Measurements from ENCODE around the gene EPN2. TPM values are rescaled to one million over a fixed set of nuclear protein-coding genes. Genes with fewer than 3 reads are reported as not detected.
A peak's percentile ranks its signal among the peaks of the same experiment; 100 is the strongest.

EPN2 gene
- total RNA-seq, 4 donors from 2014 or later: 25.6 to 145 (median 84.1) TPM

DNA sequence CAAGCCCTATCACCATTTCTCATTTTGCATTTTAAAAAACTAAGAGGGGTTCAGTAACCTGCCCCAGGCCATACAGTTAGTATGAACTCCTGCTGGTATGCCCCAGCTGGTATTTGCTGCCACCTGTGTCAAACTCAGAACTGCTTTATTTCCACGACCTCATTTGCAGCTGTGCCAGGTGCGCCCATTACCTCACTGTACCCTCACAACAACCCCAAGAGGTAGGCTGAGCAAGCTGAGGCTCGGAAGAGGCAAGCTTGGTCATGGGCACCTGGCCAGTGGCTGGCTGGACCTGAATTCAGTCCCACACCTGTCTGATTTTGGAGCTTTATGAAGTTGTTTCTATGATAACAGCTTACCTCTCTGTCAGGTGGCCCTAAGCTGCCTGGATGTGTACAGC is 7.6 kb downstream of the EPN2 start:
- intact Hi-C loops (cut with DNase I; ENCODE audit: low total_unique reads): no loop called here
- H3K4me3 ChIP-seq: no peak overlapping the region
- no peak overlapping the region for H3K27ac ChIP-seq
- no peaks in the 10 kb centered on the region for H3K9me3 ChIP-seq
- no peaks in the 10 kb centered on the region for H3K27me3 ChIP-seq
- TF ChIP-seq POLR2A (IDR thresholded peaks at IDR 0.05): no peak
- TF ChIP-seq, protein P1, sequence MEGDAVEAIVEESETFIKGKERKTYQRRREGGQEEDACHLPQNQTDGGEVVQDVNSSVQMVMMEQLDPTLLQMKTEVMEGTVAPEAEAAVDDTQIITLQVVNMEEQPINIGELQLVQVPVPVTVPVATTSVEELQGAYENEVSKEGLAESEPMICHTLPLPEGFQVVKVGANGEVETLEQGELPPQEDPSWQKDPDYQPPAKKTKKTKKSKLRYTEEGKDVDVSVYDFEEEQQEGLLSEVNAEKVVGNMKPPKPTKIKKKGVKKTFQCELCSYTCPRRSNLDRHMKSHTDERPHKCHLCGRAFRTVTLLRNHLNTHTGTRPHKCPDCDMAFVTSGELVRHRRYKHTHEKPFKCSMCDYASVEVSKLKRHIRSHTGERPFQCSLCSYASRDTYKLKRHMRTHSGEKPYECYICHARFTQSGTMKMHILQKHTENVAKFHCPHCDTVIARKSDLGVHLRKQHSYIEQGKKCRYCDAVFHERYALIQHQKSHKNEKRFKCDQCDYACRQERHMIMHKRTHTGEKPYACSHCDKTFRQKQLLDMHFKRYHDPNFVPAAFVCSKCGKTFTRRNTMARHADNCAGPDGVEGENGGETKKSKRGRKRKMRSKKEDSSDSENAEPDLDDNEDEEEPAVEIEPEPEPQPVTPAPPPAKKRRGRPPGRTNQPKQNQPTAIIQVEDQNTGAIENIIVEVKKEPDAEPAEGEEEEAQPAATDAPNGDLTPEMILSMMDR (IDR thresholded peaks at IDR 0.05): no peak
- H3K36me3 ChIP-seq: no peaks in the 10 kb centered on the region
- no peak for DNase-seq
- peaks cover 13 to 35% of the 10 kb centered on the region in 2 donors for H3K4me1 ChIP-seq

DNA sequence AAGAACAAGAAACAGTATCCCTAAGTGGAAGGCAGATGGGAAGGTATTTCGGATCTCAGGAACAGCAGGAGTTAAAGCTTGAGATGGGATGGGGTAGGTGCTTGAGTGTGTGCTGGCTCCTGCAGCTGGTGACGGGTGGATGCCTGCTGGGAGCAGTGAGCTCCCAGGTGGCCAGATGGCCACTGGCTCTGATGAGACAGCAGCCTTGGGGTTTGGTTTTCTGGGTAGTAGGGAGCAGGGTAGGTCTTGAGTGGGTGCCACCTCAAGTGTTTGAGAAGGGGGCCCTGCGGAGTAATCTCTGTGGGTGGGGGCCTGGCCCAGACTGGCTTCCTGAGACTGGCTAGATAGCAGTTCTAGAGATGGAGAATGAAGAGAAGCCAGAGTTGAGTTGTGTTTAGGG is 10.3 kb downstream of the EPN2 start:
- DNase-seq: no peak
- Histone ChIP-seq H3K36me3 (no peaks in the 10 kb centered on the region), H3K27me3 (no peaks in the 10 kb centered on the region), H3K27ac (peak overlapping the region; percentile 72 to 96), H3K9me3 (no peaks in the 10 kb centered on the region), H3K4me3 (no peak overlapping the region), H3K4me1 (peaks cover 13 to 44% of the 10 kb centered on the region in 2 donors)
- intact Hi-C loops (cut with DNase I; ENCODE audit: low total_unique reads): no loop called here
- TF ChIP-seq, protein P1 (IDR thresholded peaks at IDR 0.05): no peak
- TF ChIP-seq POLR2A (IDR thresholded peaks at IDR 0.05): no peak

DNA sequence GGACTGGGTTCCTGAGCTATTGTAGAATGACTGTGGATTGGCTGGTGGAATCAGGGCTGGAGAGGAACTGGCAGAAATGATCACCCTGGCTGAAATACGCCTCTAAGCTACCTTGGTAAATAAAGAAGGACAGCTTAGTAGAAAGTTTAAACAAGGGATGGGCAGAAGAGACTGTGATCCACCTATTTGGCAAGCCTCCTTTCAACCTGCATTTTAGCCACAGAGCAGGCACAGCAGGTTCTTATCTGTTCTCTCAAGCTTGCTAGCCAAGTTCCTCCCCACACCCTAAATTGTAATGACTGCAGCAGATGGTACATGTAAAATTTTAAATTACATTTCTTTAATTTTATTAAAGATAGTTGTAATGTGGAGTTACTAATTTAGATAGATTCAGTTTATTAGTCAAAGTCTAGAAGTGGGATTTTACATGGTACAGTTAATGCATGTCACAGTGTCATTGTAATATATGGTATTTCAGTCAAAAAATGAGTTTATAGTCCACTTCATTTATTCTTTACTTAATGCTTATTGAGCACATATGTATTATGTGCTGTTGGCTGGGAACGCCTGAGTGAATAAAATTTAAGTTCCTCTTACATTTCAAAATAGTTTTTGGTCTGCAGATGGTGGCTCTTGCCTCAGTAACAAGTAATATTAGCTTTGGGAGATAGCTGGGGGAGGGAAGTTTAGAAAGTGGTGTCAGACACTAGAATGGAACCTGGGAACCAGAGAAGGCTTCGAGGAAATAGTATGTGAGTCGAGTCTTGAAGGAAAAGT is 11.2 kb downstream of the EPN2 start:
- H3K4me1 ChIP-seq: peaks cover 13 to 44% of the 10 kb centered on the region in 2 donors
- peak overlapping the region; percentile 72 to 96 for H3K27ac ChIP-seq
- no peaks in the 10 kb centered on the region for H3K9me3 ChIP-seq
- TF ChIP-seq, protein P1 (IDR thresholded peaks at IDR 0.05): no peak
- TF ChIP-seq POLR2A (IDR thresholded peaks at IDR 0.05): no peak
- H3K36me3 ChIP-seq: no peaks in the 10 kb centered on the region
- intact Hi-C loops (cut with DNase I; ENCODE audit: low total_unique reads): no loop called here
- no peak for DNase-seq
- no peak overlapping the region for H3K4me3 ChIP-seq
- H3K27me3 ChIP-seq: no peaks in the 10 kb centered on the region

DNA sequence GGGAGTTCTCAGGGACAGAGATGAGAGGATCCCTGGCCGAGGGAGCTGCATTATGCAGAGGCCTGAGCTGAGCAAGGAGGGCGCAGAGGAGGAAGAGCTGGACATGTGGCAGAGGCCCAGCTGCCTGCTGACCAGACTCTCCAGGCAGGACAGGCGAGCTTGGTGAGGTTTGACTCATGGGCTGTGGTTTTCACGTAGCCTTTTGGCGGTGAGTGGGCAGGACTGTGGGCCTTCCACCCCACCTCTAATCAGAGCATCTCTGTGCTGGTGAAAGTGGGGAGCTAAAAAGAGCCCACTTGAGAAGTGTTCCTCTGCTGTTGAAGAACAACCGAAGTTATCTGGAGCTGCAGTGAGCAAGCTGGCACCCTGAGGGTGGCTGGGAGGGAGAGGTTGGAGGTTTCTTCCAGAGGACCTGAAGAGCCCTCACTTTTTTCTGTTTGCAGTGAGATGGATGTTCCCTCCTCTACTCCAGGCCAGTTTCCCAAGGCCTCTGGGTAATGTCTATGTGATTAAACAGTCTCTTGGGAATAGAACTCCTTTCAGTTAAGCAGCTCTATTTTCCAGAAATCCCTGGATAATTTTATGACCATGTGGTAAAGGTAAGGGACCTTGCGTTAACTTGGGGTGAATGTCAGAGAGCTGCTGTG is 11.9 kb downstream of the EPN2 start:
- DNase-seq: peak; percentile 63 to 69
- H3K27ac ChIP-seq: peak overlapping the region; percentile 72 to 96
- no peaks in the 10 kb centered on the region for H3K9me3 ChIP-seq
- no peaks in the 10 kb centered on the region for H3K36me3 ChIP-seq
- no peak overlapping the region for H3K4me3 ChIP-seq
- intact Hi-C loops (cut with DNase I; ENCODE audit: low total_unique reads): no loop called here
- TF ChIP-seq, protein P1 (IDR thresholded peaks at IDR 0.05): no peak
- no peak for TF ChIP-seq POLR2A (IDR thresholded peaks at IDR 0.05)
- no peaks in the 10 kb centered on the region for H3K27me3 ChIP-seq
- H3K4me1 ChIP-seq: peaks cover 13 to 44% of the 10 kb centered on the region in 2 donors

DNA sequence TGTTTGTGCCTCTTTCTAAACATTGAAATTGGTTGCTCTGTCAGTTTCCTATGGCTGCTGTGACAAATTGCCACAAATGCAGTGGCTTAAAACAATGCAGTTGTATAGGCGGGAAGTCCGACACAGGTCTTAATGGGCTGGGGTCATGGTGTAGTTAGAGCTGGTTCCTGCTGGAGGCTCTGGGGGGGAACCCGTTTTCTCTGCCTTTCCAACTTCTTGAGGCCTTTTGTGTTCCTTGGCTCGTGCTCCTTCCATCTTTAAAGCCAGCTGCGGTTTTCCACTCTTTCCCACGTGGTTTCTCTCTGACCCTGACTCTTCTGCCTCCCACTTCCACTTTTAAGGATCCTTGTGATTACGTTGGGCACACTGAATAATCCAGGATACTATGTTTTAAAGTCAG is 12.5 kb downstream of the EPN2 start:
- Histone ChIP-seq H3K27ac (peak overlapping the region; percentile 72 to 96), H3K9me3 (no peaks in the 10 kb centered on the region), H3K4me3 (no peak overlapping the region), H3K27me3 (no peaks in the 10 kb centered on the region), H3K36me3 (no peaks in the 10 kb centered on the region), H3K4me1 (peaks cover 13 to 44% of the 10 kb centered on the region in 2 donors)
- intact Hi-C loops (cut with DNase I; ENCODE audit: low total_unique reads): no loop called here
- TF ChIP-seq, protein P1 (IDR thresholded peaks at IDR 0.05): no peak
- TF ChIP-seq POLR2A (IDR thresholded peaks at IDR 0.05): no peak
- DNase-seq: peak in 1 of 2 donors; percentile 55

Data from uterus (tissue), 4 donors.